Upper lobe of left lung (tissue), 4 donors: Measurements from ENCODE around the gene OTOG.

Experiments
- EP300 ChIP-seq, 4 donors: sonication (generic); formaldehyde crosslinking; IDR thresholded peaks; one replicate each; pipeline ENCODE4 v1.5.1; 2017; ENCODE audit warnings: antibody characterized with exemption in 4 of 4, control low read depth in 2 of 4
- POLR2A ChIP-seq, 4 donors: fragments of 450-650 bp; IDR thresholded peaks; one replicate each; pipeline ENCODE4 v1.5.1; 2016 to 2017; ENCODE audit warnings: antibody characterized with exemption in 4 of 4, mild to moderate bottlenecking in 2 of 4
- POLR2AphosphoS5 ChIP-seq, 2 donors: sonication (generic); formaldehyde crosslinking; IDR thresholded peaks; one replicate each; pipeline ENCODE4 v1.5.1; 2017; ENCODE audit warnings: antibody characterized with exemption in 2 of 2
- TF ChIP-seq, protein P1 (sequence below), 6 experiments: fragments of 450-650 bp in 4 of 6; fragments of 200-600 bp in 2 of 6; sonication (generic) in 2 of 6; IDR thresholded peaks; one replicate each; pipeline ENCODE4 v1.5.1; 2016 to 2019; ENCODE audit warnings: antibody characterized with exemption in 6 of 6

DNA sequence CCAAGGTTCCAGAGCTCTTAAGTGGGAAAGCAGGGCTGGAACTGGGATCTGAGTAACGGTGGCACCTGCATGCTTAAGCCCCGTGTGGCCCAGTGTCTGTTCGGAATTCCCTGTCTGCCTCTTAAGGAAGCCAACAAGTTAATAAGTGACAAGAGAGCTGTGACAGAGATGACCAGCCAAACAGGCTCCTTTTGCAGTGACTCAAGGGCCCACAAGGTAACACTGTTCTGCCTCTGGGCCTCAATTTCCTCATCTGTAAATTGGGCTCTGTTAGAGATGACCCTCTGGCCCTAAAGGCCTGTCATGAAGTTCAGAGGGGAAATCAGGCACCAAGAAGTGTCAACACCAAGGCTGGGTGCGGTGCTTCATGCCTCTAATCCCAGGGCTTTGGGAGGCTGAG is 21.5 kb upstream of the OTOG start:
- no peak for TF ChIP-seq POLR2A (IDR thresholded peaks at IDR 0.05)
- TF ChIP-seq, protein P1, sequence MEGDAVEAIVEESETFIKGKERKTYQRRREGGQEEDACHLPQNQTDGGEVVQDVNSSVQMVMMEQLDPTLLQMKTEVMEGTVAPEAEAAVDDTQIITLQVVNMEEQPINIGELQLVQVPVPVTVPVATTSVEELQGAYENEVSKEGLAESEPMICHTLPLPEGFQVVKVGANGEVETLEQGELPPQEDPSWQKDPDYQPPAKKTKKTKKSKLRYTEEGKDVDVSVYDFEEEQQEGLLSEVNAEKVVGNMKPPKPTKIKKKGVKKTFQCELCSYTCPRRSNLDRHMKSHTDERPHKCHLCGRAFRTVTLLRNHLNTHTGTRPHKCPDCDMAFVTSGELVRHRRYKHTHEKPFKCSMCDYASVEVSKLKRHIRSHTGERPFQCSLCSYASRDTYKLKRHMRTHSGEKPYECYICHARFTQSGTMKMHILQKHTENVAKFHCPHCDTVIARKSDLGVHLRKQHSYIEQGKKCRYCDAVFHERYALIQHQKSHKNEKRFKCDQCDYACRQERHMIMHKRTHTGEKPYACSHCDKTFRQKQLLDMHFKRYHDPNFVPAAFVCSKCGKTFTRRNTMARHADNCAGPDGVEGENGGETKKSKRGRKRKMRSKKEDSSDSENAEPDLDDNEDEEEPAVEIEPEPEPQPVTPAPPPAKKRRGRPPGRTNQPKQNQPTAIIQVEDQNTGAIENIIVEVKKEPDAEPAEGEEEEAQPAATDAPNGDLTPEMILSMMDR (IDR thresholded peaks at IDR 0.05): no peak
- TF ChIP-seq EP300 (IDR thresholded peaks at IDR 0.05): no peak
- TF ChIP-seq POLR2AphosphoS5 (IDR thresholded peaks at IDR 0.05): no peak
